ENCODE data around the gene KCNT2. TPM values are rescaled to one million over a fixed set of nuclear protein-coding genes. Genes with fewer than 3 reads are reported as not detected.

Gene KCNT2
- total RNA-seq, 1 experiment from 2014 or later: 0.41 TPM

- H3K36me3 ChIP-seq (ENCODE audit: control insufficient read depth, insufficient read depth, low read length): no peaks in the 10 kb centered on the region
- no TSS peak for BruUV-seq (replicated peaks)
- in situ Hi-C loops (cut with HindIII; ENCODE audit: low pct_unique_long_range_greater_than_20kb, low sequenced_read_pairs): no loop called here
- ChIA-PET CTCF (no interaction called here), POLR2A (no interaction called here)
- no peaks in the 10 kb centered on the region; the same call in 1 of the 2 replicates for H3K9me3 ChIP-seq (ENCODE audit: control insufficient read depth, insufficient read depth, low read depth, low read length)
- DNase-seq (ENCODE audit: low read depth, low spot score) (no peak), ATAC-seq (no peak)
- no peak overlapping the region for H3K27ac ChIP-seq (ENCODE audit: low read length)
- intact Hi-C loops (cut with micrococcal nuclease; ENCODE audit: unreplicated experiment): no loop called here
- no peaks in the 10 kb centered on the region for H3K27me3 ChIP-seq (ENCODE audit: control insufficient read depth, insufficient read depth, low read length)
- H3K4me3 ChIP-seq (ENCODE audit: low read depth in 2 of 2, low read length in 2 of 2): no peak overlapping the region
- no peaks in the 10 kb centered on the region for H3K4me1 ChIP-seq (ENCODE audit: control insufficient read depth, insufficient read depth, low read length)
- TF ChIP-seq TCF7L2 (IDR thresholded peaks at IDR 0.05; ENCODE audit: low read depth, low read length) (no peak), REST (IDR thresholded peaks at IDR 0.05; ENCODE audit: insufficient read depth in 1 of 2, low read depth in 2 of 2, low read length in 1 of 2) (no peak), POLR2AphosphoS5 (IDR thresholded peaks at IDR 0.05; ENCODE audit: low read depth, low read length) (no peak), CTCF (IDR thresholded peaks at IDR 0.05) (no peak), SIN3A (IDR thresholded peaks at IDR 0.05; ENCODE audit: borderline replicate concordance, insufficient read depth, low read depth, low read length) (no peak)
Measured at GRCh38 chr1:196590012-196590708, 18.1 kb downstream of the KCNT2 start.

- DNase-seq (ENCODE audit: low read depth, low spot score) (no peak), ATAC-seq (no peak)
- no peaks in the 10 kb centered on the region for H3K36me3 ChIP-seq (ENCODE audit: control insufficient read depth, insufficient read depth, low read length)
- H3K27me3 ChIP-seq (ENCODE audit: control insufficient read depth, insufficient read depth, low read length): no peaks in the 10 kb centered on the region
- H3K4me1 ChIP-seq (ENCODE audit: control insufficient read depth, insufficient read depth, low read length): no peaks in the 10 kb centered on the region
- in situ Hi-C loops (cut with HindIII; ENCODE audit: low pct_unique_long_range_greater_than_20kb, low sequenced_read_pairs) (no loop called here), intact Hi-C loops (cut with micrococcal nuclease; ENCODE audit: unreplicated experiment) (no loop called here)
- H3K4me3 ChIP-seq (ENCODE audit: low read depth in 2 of 2, low read length in 2 of 2): no peak overlapping the region
- CTCF ChIA-PET: no interaction called here
- TF ChIP-seq POLR2AphosphoS5 (IDR thresholded peaks at IDR 0.05; ENCODE audit: low read depth, low read length) (no peak), SIN3A (IDR thresholded peaks at IDR 0.05; ENCODE audit: borderline replicate concordance, insufficient read depth, low read depth, low read length) (no peak), CTCF (IDR thresholded peaks at IDR 0.05) (no peak), REST (IDR thresholded peaks at IDR 0.05; ENCODE audit: insufficient read depth in 1 of 2, low read depth in 2 of 2, low read length in 1 of 2) (no peak), TCF7L2 (IDR thresholded peaks at IDR 0.05; ENCODE audit: low read depth, low read length) (no peak)
- no peaks in the 10 kb centered on the region for H3K9me3 ChIP-seq (ENCODE audit: control insufficient read depth, insufficient read depth, low read depth, low read length)
- H3K27ac ChIP-seq (ENCODE audit: low read length): no peak overlapping the region
- POLR2A ChIA-PET: no interaction called here
- BruUV-seq (replicated peaks): no TSS peak
Measured at GRCh38 chr1:196584696-196585095, 23.5 kb downstream of the KCNT2 start.
